ENCODE results near the gene RHOB.
"Not testable (repeated sequence)": the region's sequence is repeated elsewhere in the genome, so short reads cannot be mapped to it uniquely, and the experiment has no call there.

The RHOB gene

DNA sequence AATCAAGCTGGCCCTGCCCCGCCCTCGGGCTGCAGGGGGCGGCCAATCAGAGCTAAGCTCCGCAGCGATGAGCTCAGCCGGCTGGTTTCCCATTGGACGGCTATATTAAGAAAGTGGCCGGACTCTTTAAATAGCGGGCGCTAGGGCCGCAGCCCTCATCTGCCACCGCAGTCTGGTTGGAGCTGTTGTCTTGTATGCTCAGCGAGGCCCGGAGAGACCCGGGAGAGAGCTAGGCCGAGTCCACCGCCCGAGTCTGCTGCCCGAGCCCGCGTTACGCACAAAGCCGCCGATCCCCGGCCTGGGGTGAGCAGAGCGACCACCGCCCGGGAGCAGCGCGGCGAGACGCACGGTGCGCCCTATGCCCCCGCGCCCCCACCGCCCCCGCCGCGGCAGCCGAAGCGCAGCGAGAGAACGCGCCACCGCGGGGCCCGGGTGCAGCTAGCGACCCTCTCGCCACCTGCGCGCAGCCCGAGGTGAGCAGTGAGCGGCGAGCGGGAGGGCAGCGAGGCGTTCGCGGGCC lies at the start of gene RHOB:
RHOB (plus strand) TSS at position 158 of the 520 bp plus-strand sequence. CDS start 392 bp downstream, outside the sequence.
- DNase-seq = peak; percentile 99 to 100 (median 99)

DNA sequence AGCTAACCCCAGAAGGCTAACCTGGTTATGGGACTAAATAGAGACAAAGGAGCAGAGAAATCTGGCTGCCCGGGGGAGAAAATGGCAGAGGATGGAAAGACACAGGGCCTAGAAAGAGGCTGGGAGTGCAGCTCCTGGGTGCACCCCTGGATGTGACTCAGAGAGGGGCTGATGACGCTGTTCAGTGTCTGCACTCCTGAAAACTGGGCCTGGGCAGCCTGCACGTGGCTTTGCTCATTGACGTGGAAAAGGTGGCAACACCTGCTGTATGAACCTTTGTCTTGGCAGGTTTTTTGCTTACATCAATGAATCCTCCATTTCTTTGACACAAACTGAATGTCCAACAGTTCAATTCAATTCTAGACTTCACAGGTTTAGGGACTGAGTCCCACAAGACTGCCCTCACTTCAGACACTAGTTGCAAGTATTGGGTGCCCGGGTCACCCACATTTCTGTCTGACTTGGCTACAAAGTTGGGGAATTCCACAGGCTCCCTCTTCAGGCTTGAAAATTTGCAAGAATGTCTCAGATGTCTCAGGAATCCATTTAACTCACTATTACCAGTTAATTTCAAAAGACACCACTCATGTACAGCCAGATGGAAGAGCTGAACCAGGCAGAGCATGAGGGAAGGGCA lies 48.9 kb upstream of the RHOB start:
- DNase-seq = no peak

DNA sequence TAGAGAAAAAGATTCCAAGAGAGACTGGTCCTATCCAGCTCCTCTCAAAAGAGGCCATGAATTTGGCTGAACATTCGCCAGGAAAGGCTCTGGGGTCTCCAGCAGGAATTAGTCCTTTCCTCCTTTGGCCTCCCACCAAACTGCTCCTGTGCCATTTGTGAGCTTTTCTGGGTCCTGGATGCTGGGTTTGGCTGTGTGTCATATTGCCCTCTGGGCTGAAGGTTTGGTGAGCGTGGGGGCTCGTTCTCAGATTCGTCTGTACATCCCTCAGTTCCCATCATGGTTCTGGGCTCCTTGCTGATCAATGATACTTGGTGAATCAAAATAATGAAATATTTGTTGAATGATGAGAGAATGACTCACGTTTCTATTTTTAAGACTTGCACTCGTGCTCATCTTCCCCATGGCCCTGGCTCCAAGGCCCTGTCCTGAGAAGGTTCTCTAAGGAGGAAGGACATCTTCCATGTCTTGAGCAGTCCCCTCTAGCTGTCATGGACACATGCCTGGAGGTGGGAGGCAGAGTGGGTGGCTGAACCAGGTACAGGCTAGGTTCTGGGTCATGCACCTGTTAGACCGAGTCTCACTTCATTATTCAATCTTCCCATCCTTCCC lies 47.8 kb upstream of the RHOB start:
- DNase-seq = no peak

DNA sequence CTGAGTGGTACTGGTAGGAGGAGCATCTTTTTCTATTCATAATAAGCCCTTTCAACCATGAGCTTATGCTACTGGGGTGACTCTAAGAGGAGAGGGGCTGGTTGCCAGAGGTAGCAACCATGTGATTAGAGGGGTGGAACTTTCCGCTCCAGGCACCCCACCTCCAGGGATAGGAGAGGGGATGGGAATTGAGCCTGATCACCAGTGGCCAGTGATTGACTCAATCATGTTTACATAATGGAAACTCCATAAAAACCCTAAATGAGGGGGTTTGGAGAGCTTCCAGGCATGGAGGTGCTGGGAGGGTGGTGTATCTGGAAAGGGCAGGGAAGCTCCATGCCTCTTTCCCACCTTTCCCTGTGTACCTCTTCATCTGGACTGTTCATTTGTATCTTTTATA lies 46.6 kb upstream of the RHOB start:
- DNase-seq = no peak

DNA sequence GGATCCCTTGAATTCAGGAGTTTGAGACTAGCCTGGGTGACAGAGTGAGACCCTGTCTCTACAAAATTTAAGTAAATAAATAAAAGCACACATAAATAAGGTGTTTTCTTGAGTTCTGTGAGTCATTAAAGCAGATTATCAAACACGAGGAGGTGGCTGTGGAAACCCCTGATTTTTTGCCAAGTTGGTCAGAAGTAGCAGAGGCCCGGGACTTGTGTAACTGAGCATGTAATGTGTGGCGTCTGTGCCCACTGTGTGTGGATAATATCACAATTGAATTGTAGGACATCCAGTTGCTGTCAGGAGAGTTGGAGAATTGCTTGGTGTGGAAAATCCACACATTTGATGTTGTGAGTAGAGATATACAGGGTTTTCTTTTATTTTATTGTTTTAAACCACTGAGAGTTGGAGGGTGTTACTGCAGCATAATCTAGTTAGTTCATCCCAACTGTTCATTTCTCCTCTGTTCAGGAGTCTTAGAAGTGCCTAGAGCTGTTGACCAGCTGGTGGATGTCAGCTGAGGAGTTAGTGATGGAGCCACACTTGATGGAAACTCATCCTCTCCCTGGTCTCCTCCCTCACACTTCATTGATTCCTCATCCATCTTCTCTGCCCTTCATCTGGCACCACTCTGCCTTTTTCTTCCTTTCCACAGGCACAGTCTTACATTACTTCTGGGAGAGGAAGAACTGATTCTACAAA lies 45.9 kb upstream of the RHOB start:
- no peak for DNase-seq

DNA sequence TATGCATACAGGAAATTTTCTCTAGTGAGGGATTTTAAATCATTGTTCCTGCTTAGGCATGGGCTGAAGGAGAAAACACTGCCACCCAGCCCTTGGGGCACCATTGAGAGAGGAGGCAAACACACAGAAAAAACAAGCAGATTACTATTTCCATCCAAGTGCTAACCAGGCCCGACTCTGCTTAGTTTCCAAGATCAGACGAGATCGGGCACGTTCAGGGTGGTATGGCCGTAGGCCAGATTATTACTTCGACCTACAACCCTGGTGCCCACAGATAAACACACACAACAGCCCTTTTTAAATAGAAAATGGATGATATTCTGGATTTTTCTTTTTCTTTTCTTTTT lies 45.4 kb upstream of the RHOB start:
- DNase-seq = no peak

DNA sequence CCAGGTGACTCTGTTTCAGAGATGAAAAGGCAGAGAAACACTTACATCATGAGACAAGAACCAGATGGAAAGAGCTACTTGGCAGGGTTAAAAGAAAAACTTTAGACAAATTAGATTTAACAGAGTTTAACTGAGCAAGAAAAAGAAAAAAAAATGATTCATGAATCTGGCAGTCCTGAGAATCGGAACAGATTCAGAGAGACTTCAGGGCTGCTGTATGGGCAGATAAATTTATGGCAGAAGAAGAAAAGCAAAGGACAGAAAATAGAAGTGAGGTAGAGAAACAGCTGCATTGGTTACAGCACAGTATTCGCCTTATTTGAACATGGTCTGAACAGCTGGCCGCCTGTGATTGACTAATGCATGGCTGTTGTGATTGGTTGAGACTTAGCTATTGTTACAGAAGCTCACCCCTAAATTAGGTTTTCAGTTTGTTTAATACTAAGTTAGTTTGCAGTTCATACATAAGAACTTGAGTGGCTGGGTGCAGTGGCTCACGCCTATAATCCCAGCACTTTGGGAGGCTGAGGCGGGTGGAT lies 43.0 kb upstream of the RHOB start:
- DNase-seq = no peak

DNA sequence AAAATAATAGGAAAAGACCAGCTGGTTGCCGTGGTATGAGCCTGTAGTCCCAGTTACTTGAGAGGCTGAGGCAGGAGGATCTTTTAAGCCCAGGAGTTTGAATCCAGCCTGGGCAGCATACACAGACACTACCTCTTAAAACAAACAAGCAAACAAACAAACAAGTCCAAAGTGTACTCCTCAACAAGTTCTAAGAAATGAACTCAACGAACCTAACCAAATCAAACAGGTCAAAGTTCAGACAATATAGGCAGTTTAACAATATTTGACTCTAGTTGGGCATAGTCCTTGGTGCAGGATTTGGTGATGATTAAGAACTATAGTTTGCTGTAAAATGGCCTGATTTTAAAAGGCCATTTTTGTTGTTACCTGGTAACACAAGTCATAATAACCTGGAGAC lies 41.9 kb upstream of the RHOB start:
- DNase-seq = no peak

DNA sequence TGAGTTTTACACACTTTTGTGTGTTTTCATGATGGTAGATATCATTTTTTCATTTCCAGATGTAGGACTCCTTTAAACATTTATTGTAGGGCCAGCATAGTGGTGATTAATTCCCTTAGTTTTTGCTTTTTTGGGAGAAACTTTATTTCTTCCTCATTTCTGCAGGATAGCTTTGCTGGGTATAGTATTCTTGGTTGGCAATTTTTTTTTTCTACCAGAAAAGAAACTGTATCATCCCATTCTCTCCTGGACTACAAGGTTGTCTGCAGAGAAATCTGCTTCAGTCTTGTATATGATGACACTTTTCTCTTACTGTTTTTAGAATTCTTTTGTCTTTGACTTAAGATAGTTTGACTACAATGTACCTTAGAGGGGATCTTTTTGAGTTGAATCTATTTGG lies 37.8 kb upstream of the RHOB start:
- DNase-seq = no peak

DNA sequence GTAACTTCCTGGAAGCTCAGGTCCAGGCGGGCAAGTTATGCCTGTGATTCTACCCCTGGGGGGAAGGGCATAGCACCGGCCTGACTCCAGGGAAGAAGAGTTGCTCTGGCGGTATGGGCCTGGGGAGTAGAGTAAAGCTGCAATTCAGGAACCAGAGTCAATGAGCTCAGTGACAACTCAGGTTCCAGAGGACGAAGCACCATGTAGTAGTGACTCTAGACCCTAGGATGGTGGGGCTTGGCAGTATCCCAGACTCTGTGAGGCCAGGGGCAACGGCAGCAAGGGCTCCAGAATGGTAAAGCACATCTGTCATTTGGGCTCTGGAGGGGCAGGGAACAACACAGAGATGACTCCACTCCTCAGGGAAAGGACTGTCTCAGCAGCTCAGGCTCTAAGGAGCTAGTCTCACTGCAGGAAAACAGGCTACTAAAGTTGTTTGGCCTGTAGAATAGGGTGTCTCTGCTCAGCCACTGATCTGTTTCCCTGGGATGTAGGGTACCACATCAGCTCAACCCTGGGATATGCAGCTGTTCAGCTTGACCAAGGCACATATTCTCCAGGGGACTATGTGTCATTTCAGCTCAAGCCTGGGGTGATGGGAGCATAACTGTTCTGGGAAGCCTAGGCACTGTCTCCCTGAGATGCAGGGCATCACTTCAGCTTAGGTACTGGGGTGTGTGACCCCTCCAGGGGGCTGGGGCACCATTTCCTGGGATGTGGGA lies 36.2 kb upstream of the RHOB start:
- no peak for DNase-seq

DNA sequence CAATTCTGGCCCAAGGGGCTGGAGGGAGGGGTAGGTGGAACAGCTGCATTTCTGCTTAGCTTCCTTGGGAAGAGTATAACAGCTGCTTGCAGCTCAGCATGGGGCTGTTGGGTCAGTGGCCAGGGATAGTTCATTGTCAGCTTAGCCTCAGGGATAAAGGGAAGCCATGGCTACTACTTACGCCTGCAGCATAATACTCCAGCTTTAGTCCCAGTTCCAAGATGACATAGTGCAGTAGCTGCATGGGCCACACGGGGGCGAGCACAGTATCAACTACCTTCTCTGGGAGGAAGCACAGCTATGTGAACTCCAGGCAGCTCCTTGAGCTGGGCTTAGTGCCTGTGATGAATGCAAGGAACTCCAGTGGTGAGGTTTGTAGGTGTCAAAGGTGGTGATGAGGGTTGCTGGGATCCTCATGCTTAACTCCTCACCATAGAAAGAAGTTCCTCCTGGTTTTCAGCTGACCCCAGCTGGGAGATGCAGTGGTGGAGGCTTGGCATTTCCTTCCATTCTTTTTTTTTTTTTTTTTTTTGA lies 35.4 kb upstream of the RHOB start:
- peak; percentile 26 to 71 (median 51) for DNase-seq

DNA sequence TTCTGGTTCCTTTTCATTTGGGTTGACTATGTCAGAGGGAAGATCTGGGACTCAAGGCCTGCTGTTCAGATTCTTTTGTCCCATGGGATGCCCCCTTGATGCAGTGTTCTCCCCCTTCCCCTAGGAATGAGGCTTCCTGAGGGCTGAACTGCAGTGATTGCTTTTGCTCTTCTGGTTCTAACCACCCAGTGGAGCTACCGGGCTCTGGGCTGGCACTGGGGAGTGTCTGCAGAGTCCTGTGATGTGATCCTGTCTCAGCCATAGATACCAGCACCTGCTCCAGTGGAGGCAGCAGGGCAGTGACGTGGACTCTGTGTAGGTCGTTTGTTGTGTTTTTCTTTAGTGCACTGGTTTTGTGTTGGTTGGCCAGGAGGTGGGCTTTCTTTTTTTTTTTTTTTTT lies 32.1 kb upstream of the RHOB start:
- no peak for DNase-seq

DNA sequence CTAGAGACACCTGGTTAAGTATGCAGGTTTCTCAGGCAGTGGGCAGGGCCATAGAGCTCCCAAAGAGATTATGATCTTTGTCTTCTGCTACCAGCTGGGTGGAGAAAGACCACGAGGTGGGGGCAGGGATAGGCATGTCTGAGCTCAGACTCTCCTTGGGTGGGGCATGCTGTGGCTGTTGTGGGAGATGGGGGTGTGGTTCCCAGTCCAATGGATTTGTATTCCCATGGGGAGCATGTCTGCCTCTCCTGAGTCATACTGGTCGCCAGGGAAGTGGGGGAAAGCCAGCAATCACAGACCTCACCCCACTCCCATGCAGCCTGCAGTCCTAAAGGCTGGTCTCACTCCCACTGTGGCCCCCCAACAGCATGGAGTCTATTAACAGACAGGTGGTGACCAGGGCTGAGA lies 31.4 kb upstream of the RHOB start:
- DNase-seq = no peak

DNA sequence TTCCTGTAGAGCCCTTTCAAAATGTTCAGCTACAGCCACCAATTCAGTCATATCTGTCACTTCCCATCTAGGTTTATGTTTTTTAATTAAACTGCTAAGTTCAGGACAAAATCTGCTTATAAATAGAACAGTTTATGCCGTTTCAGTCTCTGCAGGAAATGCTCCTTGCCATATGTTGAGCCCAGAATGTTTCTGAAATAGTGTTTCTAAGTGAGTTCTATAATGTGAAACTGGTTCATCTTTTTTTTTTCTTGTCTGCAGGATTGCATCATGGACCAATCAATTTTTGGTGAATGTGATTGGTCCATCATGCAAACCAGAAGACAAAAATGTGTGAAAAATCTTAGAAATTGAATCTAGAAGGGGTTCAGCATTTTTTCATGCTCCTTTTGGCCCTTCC lies 30.2 kb upstream of the RHOB start:
- DNase-seq = no peak

DNA sequence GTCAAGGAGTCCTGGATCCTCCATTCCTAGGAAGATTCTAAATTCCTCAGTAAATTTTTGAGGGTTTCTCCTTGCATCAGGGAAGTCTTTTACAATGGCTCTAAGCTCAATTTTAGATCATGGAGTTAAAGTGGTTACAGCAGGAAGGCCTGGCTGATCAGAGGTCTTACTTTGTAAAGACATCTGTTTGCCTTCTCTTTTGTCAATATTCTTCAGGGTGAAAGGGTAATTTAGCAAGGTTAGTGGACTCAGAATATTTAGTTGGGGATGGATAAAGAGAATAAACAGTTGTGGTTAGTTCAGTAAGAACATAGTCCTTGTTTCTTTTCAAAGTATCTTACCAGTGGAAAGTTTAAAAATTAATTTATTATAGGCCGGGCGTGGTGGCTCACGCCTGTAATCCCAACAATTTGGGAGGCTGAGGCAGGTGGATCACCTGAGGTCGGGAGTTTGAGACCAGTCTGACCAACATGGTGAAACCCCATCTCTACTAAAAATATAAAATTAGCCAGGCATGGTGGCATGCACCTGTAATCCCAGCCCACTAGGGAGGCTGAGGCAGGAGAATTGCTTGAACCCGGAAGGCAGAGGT lies 29.5 kb upstream of the RHOB start:
- not testable (repeated sequence) for DNase-seq

DNA sequence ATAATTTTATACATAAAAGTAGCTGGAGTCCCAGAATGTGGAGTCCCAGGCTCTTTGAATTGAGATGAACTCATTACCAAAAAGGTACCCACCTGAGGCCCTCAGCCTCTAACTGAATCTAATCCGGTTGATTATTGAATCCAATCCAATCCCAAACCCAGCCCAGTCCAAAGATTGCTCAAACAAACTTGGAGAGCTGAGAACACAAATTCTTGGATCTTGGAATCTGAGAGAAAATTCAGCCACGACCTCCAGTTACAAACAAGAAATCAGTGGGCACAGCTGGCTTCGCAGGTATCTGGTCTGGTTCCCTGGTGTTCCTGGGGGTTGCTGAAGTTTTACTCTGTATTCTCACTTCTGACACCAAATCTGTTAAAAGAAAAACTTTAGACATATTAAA lies 28.4 kb upstream of the RHOB start:
- DNase-seq = no peak

DNA sequence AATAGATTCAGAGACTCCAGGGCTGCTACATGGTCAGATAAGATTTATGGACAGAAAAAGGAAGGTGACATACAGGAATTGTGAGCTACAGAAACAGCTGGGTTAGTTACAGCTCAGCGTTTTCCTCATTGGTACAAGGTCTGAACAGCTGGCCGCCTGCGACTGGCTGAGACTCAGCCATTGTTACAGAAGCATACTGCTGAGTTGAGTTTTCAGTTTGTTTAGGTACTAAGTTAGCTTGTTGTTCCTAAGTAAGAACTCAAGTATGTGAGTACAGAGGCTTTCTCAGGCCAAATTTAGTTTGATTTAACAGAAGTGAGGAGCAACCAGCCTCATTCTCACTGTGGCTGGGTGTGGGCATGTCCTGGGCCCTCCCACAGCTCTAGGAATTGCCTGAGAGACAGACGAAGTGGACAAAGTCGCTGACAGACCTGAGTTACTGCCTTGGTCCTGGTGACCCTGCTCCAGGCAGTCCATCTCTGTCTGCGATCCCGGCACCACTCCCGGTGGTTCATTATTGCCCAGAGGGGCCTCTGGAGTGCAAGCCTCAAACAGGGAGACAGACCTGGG lies 27.8 kb upstream of the RHOB start:
- no peak for DNase-seq

DNA sequence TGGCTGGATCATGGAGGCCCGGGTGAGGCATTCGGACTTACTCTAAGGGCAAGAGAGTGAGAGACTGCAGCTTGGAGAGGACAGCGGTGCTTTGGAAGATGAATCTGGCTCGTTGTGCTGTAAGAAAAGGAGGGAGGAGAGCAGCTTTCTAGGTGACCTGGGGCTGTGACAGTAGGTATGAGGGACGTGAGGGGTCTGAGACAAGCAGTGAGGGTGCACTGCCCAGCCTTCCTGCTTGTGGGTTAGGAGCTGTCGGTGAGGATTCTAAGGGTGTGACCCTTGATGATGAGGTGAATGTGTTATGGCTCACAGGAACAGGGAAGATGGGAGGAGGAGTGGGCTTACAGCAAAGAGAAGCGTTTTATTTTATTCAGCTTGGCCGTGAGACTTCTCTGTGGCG lies 27.1 kb upstream of the RHOB start:
- no peak for DNase-seq

DNA sequence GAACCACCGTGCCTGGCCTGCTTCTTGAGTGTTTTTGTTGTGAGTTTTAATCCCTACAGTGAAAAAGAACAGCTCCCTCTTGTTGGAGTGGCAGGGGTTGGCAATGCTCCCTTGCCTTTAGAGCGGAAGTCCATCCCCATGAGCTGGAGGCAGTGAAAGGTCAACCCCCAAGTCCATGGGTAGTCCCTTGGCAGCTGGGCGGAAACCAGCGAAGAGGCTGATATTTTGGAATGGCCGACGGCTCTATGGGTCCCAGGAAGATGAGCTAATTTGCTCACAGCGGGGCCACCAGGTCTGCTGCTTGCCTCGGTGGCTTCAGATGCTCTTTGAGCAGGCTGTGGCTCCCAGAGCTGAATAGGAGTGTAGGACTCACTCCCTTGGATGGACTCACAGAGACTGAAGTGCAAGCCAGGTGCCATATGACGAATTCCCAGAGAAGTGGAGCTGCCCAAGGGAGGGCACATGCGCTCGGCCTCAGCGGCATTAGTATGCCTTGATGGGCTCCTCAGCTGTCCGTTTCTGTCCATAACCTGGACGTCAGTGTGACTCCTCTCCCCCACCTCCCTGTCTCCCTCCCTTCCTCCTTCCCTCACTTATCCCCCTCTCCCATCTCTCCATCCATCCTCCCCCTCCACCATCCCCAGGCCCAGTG lies 25.4 kb upstream of the RHOB start:
- DNase-seq = no peak

DNA sequence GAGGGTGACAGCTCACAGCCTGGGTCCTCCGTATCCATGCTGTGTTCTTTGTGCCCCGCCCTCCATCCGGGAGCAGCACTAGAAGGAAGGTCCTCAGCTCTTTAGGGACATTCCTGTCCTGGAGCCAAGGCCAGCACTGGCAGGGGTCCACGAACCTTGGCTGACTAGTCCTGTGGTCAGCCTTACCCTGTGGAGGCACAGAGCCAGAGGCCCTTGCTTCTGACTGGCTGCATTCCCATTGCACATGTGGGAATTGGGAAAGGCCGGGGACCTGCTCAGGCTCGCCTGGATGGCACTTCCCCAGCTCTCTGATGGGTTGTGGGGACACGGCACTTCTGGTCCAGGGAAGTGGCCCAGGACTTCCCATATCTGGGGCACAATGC lies 24.9 kb upstream of the RHOB start:
- DNase-seq = no peak

DNA sequence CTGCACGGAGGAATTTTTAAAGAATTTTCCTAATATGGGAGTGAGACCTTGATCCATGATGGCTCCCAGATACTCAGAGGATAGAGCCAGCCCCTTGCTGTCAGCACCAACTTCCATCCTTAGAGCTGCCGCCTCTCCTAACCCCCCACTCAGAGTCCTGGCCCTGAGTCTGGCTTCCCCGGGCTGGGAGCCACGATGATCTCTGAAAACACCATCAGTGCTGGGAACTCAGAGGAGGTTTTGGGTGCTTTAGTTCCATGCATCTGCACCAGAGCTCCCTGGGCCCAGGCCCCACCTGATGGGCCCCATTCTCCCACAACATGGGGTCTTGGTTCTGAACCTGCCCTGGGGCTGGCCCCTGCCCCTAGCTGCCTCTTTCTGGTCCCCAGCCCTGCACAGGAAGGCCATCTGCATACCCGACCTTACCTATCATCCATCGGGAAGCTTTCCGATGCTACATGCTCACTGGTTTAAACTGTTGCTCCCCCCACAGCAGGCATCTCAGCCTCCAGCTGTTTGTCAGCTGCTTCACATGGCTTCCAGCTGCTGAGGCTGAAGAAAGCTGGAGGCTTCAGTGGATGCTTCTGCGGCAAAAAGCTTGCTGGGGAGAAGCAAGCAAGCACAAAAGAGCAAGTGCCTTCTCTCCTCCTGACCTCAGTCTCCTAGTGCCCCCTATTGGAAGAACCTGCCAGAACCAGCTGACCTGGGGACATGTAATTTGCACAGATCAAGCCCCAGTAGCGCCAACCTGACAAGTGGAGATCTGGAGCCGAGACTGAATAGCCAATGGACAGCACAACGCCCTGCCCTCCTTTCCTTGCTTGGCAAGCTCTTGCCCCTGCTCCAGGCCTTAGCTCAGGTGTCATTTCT lies 24.2 kb upstream of the RHOB start:
- peak in 2 of 3 experiments; percentile 18 to 57 for DNase-seq

Data from NCI-H1417 (cell line).